NCI-H187 treated with DMSO at 0.1 percent for 48 hours (cell line): ENCODE results near the gene XCR1.

Experiments used
- DNase-seq: peaks from one replicate; lab custom pipeline; 2025; lab: John Stamatoyannopoulos, UW

The XCR1 gene

DNA sequence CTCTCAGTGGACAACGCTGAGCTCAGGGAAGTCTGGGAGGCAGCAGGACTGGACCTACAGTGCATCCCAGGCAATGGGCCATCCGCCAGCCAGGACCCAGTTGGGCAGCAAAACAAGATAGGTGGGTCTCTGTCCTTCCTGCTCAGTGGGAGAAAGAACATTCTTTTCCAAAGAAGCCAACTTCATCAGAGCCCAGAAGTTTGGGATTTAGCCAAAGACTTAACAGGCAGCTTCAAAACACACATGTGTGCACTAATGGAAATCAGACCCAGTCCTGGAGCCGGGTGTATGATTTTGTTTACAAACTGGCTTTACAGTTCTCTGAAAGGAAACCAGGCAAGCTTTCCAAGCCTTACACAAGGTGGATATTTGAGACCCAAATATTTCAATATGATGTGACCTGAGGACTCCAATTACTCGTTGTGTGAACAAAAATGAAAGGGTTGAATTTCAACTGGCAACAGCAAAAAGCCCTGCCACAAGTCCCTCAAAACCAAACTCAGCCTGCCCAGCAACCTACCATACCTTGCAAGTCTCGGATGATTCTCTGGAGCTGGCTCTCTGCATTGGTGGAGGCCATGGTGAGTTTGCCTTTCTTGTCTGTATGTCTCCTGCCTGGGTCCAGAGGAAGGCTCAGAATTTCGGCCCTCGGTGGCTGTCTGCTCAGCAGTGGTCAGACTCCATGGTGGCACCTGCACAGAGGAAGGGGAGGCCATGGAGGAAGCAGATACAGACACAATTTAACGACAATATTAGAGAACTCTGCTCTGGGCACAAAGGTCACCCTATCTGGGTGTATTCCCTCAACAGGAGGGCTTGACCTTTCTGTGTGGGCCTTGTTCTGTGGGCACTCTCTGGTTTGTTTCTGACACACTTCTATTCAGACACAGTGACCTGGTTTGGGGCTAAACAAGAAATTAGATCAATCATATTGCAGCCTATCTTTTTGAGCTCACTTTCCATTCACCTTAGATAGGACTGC is 42.7 kb downstream of the XCR1 start:
- no peak for DNase-seq

DNA sequence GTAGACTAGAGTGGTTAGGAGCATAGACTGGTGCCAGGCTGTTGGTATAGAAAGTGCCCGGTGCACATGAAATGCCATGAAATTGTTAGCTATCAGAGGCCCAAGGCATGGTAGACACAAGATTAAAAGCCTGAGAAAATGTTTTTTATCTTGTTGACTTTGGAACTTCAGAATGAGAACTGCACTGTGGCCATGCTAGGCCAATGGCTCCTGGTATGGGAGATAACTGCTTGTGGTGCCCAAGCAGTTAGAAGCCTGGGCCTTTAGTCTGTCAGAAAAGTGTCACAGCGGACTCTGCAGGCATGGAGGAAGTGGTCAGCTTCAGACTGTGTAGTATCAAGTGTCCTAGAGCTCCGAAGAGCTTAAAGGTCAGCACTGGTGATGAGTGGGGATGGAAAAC is 43.5 kb downstream of the XCR1 start:
- DNase-seq: no peak

- no peak for DNase-seq
Measured at GRCh38 chr3:45981346-45982074, 45.8 kb downstream of the XCR1 start.

- DNase-seq: no peak
Measured at GRCh38 chr3:45980819-45981218, 46.5 kb downstream of the XCR1 start.

DNA sequence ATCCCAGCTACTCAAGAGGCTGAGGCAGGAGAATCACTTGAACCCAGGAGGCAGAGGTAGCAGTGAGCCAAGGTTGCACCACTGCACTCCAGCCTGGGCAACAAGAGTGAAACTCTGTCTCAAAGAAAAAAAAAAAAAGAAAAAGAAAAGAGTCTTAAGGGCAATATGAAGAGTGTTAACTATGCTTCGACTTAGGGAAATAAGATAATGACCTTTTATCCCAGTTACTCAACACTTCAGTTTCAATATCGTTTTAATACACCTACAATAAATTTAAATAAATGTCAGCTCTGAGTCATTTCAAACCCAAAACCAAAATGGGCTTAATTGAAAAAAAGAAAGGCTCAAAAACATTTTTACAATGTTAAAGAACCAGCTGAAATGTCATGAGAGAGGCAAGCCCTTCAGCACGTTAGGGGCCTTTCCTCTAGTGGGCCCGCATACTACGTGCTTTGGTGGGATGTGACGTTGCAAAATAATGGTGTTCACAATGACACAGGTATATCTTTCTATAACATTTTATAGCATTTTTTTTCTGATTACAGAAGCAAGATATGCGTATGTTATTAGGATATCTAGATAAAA is 47.0 kb downstream of the XCR1 start:
- DNase-seq: no peak

GRCh38 chr3:45979378-45979777 is 47.9 kb downstream of the XCR1 start:
- no peak for DNase-seq

DNA sequence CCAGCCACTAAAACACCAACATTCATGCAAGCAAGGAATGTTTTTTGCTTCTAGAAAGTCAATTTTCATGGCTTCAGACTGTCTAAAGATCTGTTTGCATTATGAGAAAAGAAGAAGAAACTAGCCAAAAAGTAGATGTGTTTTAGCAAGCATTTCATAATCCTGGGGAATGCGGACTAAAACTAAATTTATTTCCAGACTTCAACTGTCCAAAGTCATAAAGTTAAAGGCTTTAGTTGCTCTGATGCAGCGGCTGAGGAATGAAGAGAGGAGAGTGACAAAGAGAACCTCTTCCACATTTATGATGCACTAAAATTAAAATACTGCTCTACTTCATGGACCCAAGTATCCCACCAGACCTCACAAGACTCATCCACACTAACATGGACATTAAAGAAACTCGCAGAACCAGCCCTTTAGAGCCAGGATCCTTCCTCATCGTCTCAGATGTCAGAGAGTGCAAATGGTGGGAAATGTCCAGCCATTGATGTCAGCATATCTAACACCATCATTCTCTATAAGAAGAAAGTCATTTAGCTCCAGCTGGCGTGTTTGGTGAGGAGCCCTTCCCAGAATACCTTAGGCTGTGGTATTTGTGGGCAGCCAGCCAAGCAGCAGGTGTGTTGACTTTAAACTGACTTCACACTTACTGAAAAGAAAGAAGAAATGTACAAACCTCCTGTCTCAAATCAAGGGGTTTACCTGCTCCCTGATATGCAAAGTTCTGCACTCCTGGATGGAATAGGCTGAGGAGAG is 49.1 kb downstream of the XCR1 start:
- DNase-seq: peak; percentile 42

DNA sequence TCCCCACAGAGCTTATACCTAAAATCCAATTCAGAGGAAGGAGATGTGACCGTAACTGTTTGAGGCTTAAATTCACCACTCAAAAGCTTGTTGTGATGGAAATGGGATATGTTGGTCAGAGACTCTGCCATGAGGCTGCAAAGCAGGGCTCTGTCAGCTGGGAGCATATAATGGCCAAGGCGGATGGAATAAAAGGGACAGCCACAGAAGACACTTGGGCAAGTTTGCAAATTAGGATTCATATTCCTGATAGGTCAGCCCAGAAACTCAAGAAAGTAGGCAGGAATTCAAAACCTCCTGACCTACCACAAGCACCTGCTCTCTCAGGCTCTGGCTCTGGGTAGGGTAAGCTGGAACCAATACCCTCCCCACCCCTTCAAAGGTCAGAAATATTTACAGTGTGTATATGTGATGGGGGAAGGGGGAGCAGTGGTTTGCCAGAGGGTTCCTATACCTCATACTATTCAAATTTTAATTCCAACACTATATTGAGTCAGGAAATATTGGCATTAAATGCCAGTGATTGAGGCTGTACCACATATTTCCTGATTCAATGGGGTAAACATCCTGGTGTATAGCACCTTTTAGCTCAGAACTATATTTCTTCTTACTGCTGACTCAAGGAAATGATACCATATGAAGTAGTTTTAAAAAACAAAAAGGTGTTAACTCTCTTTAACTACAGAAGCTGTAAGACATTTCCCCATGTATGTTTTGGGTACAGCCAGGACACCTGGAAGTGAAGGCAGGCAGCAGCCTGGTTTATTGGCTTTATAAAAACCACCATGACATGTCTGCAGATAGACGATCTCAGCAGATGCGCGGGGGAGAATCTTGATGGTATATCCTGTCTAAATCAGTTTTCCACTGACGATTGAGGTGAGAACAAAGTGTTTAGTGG is 50.8 kb downstream of the XCR1 start:
- DNase-seq: no peak

- no peak for DNase-seq
Measured at GRCh38 chr3:45975686-45976085, 51.6 kb downstream of the XCR1 start.

GRCh38 chr3:45974686-45975085 is 52.6 kb downstream of the XCR1 start:
- no peak for DNase-seq

GRCh38 chr3:45972534-45973402 is 54.5 kb downstream of the XCR1 start:
- DNase-seq: no peak

DNA sequence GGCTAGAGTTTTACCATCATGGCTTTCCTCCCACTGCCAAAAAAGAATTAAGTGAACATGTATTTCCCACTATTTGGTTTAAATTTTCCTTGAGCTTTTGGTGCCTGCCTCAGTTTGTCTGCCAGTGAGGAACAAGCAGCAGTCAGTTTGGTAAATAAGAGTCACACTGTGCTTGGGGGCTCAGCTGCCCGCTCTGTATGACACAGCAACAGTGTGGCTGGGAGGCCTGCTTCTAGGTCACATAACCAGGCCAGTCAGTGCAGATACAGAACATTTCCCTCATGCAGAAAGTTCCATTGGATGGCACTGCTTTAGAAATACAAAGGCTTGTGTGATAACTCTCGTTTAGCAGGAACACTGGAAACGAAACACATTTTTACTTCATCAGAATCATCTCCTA is 57.3 kb downstream of the XCR1 start:
- DNase-seq: no peak

- DNase-seq: no peak
Measured at GRCh38 chr3:45969116-45969515, 58.2 kb downstream of the XCR1 start.

- no peak for DNase-seq
Measured at GRCh38 chr3:45968706-45969105, 58.6 kb downstream of the XCR1 start.

DNA sequence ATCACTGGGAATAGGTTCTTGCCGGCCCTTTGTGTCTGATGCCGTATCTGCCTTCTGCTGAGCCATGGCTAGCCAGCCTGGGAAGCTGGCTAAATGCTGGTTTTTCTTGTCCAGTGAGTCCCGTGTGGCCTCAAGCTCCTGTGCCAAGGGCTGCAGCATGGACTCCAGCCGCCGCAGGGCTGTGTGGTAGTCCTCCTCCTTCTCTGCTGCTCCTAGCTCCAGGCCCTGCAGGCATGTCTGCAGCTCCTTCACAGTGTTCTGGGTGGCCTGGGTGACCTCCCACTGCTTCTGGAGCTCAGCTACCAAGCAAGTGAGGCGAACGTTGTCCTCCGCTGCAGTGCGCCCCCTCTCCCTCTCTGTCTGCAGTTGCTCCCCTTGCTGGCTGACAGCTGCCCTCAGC is 59.1 kb downstream of the XCR1 start:
- DNase-seq: no peak

- no peak for DNase-seq
Measured at GRCh38 chr3:45967724-45968123, 59.6 kb downstream of the XCR1 start.
